ENCODE results near the gene RHOH.

DNA sequence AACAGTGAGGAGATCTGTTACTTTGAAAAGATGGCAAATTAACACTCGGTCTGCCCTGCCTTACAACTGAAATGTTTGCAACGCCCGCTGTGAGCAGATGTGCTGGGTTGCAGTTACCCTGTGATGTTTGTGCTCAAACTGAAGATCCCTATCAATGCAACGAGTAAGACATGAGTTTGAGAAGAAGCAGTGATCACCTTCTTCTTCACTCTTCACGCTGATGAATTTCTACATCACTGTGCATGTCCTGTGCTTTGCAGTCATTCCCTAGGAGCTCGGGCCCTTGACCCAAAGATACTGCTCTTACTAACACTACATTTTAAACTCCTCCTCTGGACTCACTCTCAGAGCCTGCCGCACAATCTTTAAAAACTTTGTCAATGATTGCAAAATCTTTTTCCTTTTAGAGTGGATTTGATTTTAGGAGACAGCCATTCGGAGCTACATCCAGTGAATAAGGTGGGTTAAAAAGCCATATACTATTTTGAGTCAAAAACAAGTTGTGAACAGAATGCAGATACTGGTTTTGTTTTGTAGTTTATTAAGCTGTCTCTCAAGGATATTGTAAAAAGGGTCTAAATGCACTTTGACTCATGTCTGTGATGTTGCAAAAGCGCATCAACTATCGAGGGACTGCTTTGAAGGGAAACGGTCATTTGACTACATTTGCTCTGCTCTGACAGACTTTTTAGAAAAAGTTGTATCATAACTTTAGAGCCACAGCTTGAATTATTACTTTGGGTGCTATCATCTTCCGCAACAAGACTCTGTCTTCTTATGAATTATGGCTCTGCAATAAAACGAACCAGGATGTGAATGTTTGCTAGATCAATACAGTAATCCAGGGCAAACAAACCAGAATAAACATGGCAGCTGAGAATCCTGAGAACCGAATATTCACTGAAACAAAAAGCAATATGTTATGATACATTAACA lies 5.7 kb upstream of the RHOH start:
- TF ChIP-seq EZH2 (IDR thresholded peaks at IDR 0.05; ENCODE audit: low read length), result no peak
- TF ChIP-seq, protein P1, sequence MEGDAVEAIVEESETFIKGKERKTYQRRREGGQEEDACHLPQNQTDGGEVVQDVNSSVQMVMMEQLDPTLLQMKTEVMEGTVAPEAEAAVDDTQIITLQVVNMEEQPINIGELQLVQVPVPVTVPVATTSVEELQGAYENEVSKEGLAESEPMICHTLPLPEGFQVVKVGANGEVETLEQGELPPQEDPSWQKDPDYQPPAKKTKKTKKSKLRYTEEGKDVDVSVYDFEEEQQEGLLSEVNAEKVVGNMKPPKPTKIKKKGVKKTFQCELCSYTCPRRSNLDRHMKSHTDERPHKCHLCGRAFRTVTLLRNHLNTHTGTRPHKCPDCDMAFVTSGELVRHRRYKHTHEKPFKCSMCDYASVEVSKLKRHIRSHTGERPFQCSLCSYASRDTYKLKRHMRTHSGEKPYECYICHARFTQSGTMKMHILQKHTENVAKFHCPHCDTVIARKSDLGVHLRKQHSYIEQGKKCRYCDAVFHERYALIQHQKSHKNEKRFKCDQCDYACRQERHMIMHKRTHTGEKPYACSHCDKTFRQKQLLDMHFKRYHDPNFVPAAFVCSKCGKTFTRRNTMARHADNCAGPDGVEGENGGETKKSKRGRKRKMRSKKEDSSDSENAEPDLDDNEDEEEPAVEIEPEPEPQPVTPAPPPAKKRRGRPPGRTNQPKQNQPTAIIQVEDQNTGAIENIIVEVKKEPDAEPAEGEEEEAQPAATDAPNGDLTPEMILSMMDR (optimal IDR thresholded peaks at IDR 0.05 in 1 of 3, IDR thresholded peaks at IDR 0.05 in 1 of 3, conservative IDR thresholded peaks at IDR 0.05 in 1 of 3; ENCODE audit: extremely low read depth in 1 of 3, insufficient read depth in 2 of 3, low read length in 3 of 3), result no peak

Data from keratinocyte (primary cell).